GM12891 (cell line): ENCODE results near the gene AJUBA.

Experiments
- POLR2A ChIP-seq: IDR thresholded peaks from 2 replicates; pipeline ENCODE4 v1.6.1; 2011; ENCODE audit warnings: low read depth, low read length, control low read depth
- POLR2AphosphoS5 ChIP-seq: IDR thresholded peaks from 2 replicates; pipeline ENCODE4 v1.6.1; 2011; ENCODE audit warnings: low read depth, low read length, control low read depth
- POU2F2 ChIP-seq: IDR thresholded peaks from 2 replicates; pipeline ENCODE4 v1.6.1; 2011; ENCODE audit warnings: low read depth, mild to moderate bottlenecking, control low read depth, low read length, moderate library complexity
- SPI1 ChIP-seq: IDR thresholded peaks from 2 replicates; pipeline ENCODE4 v1.6.1; 2011; ENCODE audit warnings: low read depth, low read length, control low read depth
- TAF1 ChIP-seq: IDR thresholded peaks from 2 replicates; pipeline ENCODE4 v1.6.1; 2011; ENCODE audit warnings: low read depth, low read length, control low read depth

DNA sequence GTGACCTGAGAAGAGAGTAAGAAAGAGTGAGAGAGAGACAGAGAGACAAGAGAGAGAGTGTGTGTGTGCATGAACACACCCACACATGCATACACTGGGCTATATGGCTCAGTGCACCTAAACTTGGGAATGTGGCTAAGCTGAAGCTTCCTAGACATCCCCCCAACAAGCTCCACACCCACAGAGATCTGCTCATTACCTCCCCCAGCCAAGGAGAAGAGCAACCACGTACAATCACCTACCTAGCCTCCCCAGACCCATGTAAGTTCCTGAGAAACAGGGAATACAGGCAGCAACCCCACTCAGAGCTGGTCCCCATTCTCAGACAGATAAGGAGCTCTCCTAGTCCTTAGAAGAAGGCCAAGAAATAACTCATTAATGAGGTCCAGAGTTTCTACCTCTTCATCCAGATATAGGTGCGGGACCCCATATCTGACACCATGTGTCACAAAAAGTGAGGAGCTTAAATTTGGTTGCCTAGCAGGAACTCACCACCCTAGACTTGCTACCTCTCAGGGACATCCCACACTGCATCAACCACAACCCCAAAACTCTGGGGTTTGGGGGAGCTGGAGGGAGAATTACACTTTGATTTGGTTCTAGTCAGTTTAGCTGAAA lies 9.9 kb downstream of the AJUBA start:
- TF ChIP-seq POLR2AphosphoS5 (no peak), POLR2A (no peak), SPI1 (no peak), TAF1 (no peak), POU2F2 (no peak)
